Neural progenitor cell (in vitro differentiated cells): ENCODE results near the gene CLECL1. TPM values are rescaled to one million over a fixed set of nuclear protein-coding genes. Genes with fewer than 3 reads are reported as not detected.

Experiments
- DNase-seq: peaks from one replicate; pipeline ENCODE4 v3.0.0-alpha.2; 2016; ENCODE audit warnings: low spot score
- H2AFZ ChIP-seq: fragments of 200-600 bp; sonication (generic); replicated peaks from 2 replicates; pipeline ENCODE4 v1.6.1; 2016; ENCODE audit warnings: antibody characterized with exemption
- H3F3A ChIP-seq: fragments of 200-600 bp; sonication (generic); 2 replicates; pipeline ENCODE4 v1.6.1; 2016; ENCODE audit warnings: antibody characterized with exemption, low read depth
- H3K27ac ChIP-seq: fragments of 200-600 bp; sonication (generic); 2 replicates; pipeline ENCODE4 v1.5.1; 2016; ENCODE audit warnings: mild to moderate bottlenecking
- H3K27me3 ChIP-seq: fragments of 200-600 bp; sonication (generic); 2 replicates; pipeline ENCODE4 v1.6.1; 2016; ENCODE audit warnings: mild to moderate bottlenecking, moderate library complexity
- H3K36me3 ChIP-seq: fragments of 200-600 bp; sonication (generic); 2 replicates; pipeline ENCODE4 v1.5.1; 2016
- H3K4me1 ChIP-seq: fragments of 200-600 bp; sonication (generic); 2 replicates; pipeline ENCODE4 v1.6.1; 2016; ENCODE audit warnings: mixed run types
- H3K4me2 ChIP-seq: fragments of 200-600 bp; sonication (generic); 2 replicates; pipeline ENCODE4 v1.6.1; 2016
- H3K4me3 ChIP-seq: fragments of 200-600 bp; sonication (generic); 2 replicates; pipeline ENCODE4 v1.5.1; 2016
- H3K79me2 ChIP-seq: fragments of 200-600 bp; sonication (generic); 2 replicates; pipeline ENCODE4 v1.6.1; 2016; ENCODE audit warnings: low read depth
- H3K9ac ChIP-seq: fragments of 200-600 bp; sonication (generic); 2 replicates; pipeline ENCODE4 v1.6.1; 2016
- H3K9me3 ChIP-seq: fragments of 200-600 bp; sonication (generic); 2 replicates; pipeline ENCODE4 v1.5.1; 2016; ENCODE audit warnings: low read depth
- H4K20me1 ChIP-seq: fragments of 200-600 bp; sonication (generic); 2 replicates; pipeline ENCODE4 v1.6.1; 2016; ENCODE audit warnings: low read depth
- H3K27ac Mint-ChIP-seq: 3 replicates; pipeline ENCODE4 v1.8.0; 2021; ENCODE audit warnings: mixed read lengths
- H3K27me3 Mint-ChIP-seq: 2 replicates; pipeline ENCODE4 v1.8.0; 2022; ENCODE audit warnings: low read depth, mild to moderate bottlenecking, inconsistent platforms, moderate library complexity, mixed read lengths; ENCODE audit not compliant: insufficient read depth
- H3K36me3 Mint-ChIP-seq: 3 replicates; pipeline ENCODE4 v1.8.0; 2021; ENCODE audit warnings: mixed read lengths
- H3K4me1 Mint-ChIP-seq: 3 replicates; pipeline ENCODE4 v1.8.0; 2021; ENCODE audit warnings: mixed read lengths
- H3K4me3 Mint-ChIP-seq: 3 replicates; pipeline ENCODE4 v1.8.0; 2021; ENCODE audit warnings: mild to moderate bottlenecking, moderate library complexity, mixed read lengths
- H3K9me3 Mint-ChIP-seq: 3 replicates; pipeline ENCODE4 v1.8.0; 2020; ENCODE audit warnings: mixed read lengths
- EZH2 ChIP-seq: fragments of 200-600 bp; sonication (generic); IDR thresholded peaks from 2 replicates; pipeline ENCODE4 v1.6.1; 2017; ENCODE audit warnings: antibody characterized with exemption, mild to moderate bottlenecking, moderate library complexity
- EZH2phosphoT487 ChIP-seq: fragments of 200-600 bp; sonication (generic); IDR thresholded peaks from 2 replicates; pipeline ENCODE4 v1.6.1; 2017; ENCODE audit warnings: antibody characterized with exemption
- total RNA-seq: library from RNA; depleted of rRNA; stranded (reverse); fragments of >200 nt; gene quantifications from 2 replicates; pipeline ENCODE4 v1.2.3, GENCODE V29; 2015; ENCODE audit warnings: low replicate concordance
- TF ChIP-seq, protein P1 (sequence below): fragments of 200-600 bp; sonication (generic); IDR thresholded peaks from 2 replicates; pipeline ENCODE4 v1.5.1; 2017; ENCODE audit warnings: antibody characterized with exemption, mild to moderate bottlenecking

The CLECL1 gene
- total RNA-seq, 1 donor from 2014 or later, result not detected

DNA sequence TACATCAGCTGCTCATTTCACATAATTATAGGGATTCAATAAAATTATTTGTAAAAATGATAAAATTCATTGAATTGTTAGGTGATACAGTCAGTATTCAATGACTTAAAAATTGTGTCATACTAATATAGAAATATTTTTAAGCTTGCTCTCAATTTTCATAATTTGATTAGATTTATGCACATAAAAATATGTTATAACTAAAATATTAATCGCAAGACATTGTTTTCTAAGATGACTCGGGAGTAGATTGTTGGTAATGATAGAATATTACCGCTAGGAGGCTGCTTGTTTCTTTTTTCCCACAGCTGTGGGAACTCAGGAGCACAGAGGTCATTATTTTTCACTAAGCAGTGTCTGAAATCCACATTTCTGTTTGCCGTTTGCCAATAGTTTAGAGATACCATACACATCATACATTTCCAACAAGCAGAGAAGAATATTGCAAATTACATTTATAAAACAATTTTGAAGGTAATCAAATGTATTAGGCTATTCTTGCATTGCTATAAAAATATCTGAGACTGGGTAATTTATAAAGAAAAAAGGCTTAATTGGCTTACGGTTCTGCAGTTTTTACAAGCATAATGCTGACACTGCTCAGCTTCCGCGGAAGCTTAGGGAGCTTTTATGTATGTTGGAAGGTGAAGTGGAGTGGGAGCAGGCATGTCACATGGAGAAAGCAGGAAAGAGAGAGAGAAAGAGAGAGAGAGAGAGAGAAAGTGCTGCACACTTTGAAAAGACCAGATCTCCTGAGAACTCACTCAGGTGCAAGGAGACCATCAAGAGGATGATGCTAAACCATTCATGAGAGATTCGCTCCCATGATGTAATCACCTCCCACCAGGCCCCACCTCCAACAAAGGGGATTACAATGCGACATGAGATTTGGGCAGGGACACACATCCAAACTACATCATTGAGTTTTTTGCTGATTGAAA is 18.6 kb upstream of the CLECL1 start:
- Histone ChIP-seq H3K27ac (no peak overlapping the region), H3K4me2 (no peak overlapping the region)
- TF ChIP-seq EZH2phosphoT487 (no peak), EZH2 (no peak)
- TF ChIP-seq, protein P1, sequence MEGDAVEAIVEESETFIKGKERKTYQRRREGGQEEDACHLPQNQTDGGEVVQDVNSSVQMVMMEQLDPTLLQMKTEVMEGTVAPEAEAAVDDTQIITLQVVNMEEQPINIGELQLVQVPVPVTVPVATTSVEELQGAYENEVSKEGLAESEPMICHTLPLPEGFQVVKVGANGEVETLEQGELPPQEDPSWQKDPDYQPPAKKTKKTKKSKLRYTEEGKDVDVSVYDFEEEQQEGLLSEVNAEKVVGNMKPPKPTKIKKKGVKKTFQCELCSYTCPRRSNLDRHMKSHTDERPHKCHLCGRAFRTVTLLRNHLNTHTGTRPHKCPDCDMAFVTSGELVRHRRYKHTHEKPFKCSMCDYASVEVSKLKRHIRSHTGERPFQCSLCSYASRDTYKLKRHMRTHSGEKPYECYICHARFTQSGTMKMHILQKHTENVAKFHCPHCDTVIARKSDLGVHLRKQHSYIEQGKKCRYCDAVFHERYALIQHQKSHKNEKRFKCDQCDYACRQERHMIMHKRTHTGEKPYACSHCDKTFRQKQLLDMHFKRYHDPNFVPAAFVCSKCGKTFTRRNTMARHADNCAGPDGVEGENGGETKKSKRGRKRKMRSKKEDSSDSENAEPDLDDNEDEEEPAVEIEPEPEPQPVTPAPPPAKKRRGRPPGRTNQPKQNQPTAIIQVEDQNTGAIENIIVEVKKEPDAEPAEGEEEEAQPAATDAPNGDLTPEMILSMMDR, result no peak

DNA sequence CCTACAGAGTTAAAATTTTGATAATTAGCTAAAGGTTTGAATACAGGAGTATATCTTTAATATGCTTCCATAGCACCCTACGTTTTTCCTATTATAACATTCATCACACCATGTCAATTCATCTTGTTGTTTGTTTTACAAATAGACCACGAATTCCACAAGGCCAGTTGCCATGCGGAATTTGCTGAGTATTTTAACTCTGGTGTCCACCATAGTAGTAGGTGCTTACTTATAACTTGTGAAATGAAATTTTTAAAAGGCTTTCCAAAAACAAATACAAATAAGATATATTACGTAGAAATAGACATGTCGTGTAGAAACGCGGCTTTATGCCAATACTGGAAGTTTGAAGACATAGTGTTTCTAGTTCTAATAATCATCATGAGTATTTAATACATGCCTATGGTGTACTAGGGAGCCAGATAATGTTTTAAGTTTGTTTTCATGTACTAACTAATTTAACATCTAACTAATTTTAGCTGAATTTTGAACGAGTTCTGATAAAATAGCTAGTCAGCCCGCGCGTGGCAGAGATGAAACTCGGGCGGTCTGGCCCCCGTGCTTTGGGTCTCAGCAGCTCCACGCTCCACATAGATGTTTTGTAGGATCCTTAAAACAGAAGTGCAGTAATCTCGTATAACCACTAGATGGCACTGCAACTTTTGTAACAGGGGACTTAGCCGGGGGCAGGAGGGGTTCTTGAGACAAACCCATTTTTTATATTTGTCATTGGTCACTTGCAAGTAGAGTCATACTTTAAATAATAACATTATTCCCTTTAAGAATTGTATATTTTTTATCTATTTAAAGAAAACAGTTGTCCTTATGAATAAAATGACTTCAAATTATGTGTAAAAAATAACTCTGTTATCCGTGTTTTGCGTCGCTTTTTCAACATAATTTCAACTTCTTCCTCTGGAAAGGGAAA is 17.6 kb upstream of the CLECL1 start:
- Mint-ChIP-seq H3K4me3 (no peak overlapping the region), H3K27me3 (no peaks in the 10 kb centered on the region), H3K4me1 (no peaks in the 10 kb centered on the region), H3K9me3 (no peaks in the 10 kb centered on the region), H3K36me3 (no peaks in the 10 kb centered on the region), H3K27ac (no peak overlapping the region)
- no peaks in the 10 kb centered on the region for H3K79me2 ChIP-seq
- DNase-seq, result peak; percentile 79
- H3K4me3 ChIP-seq, result no peak overlapping the region
- no peak for TF ChIP-seq EZH2phosphoT487
- TF ChIP-seq, protein P1, result peak; percentile 92
- no peak overlapping the region for H2AFZ ChIP-seq
- H3K4me2 ChIP-seq, result peak overlapping the region; percentile 52
- H3K27ac ChIP-seq, result no peak overlapping the region
- H3F3A ChIP-seq, result no peaks in the 10 kb centered on the region
- H3K4me1 ChIP-seq, result no peaks in the 10 kb centered on the region
- H4K20me1 ChIP-seq, result no peaks in the 10 kb centered on the region
- no peaks in the 10 kb centered on the region for H3K36me3 ChIP-seq
- H3K9me3 ChIP-seq, result no peaks in the 10 kb centered on the region
- H3K27me3 ChIP-seq, result no peaks in the 10 kb centered on the region
- no peak overlapping the region for H3K9ac ChIP-seq

More for the DNA sequence above, 18.6 kb upstream of the CLECL1 start:
- Histone ChIP-seq H3K79me2 (no peaks in the 10 kb centered on the region), H3K9me3 (no peaks in the 10 kb centered on the region), H3K36me3 (no peaks in the 10 kb centered on the region), H3K9ac (no peak overlapping the region), H2AFZ (no peak overlapping the region), H3K4me1 (no peaks in the 10 kb centered on the region), H4K20me1 (no peaks in the 10 kb centered on the region), H3K27me3 (no peaks in the 10 kb centered on the region), H3F3A (no peaks in the 10 kb centered on the region), H3K4me3 (no peak overlapping the region)
- peak; percentile 14 for DNase-seq
- H3K9me3 Mint-ChIP-seq, result no peaks in the 10 kb centered on the region
- no peak overlapping the region for H3K4me3 Mint-ChIP-seq
- no peaks in the 10 kb centered on the region for H3K27me3 Mint-ChIP-seq
- no peaks in the 10 kb centered on the region for H3K4me1 Mint-ChIP-seq
- H3K27ac Mint-ChIP-seq, result no peak overlapping the region
- H3K36me3 Mint-ChIP-seq, result no peaks in the 10 kb centered on the region

DNA sequence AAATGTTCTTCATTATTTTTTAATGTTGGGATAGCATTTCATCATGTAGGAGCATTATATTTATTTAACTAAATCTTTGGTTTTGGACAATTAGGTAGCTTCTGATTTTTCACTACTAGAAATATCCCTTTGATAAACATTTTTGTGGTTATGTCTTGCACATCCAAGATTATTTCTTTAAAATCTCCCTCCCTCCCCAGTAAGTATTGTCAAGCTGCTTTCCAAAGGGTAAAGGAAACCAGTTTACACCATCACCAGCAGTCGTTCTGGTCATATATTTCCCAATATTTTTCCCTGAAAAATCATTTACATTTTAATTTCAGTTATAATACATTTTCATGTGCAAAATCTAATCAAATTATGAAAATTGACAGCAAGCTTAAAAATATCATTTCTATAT is 16.7 kb upstream of the CLECL1 start:
- no peak overlapping the region for H3K4me3 ChIP-seq
- no peaks in the 10 kb centered on the region for H3K36me3 Mint-ChIP-seq
- no peaks in the 10 kb centered on the region for H3K9me3 Mint-ChIP-seq
- H3K4me2 ChIP-seq, result no peak overlapping the region
- TF ChIP-seq, protein P1, result no peak
- TF ChIP-seq EZH2 (no peak), EZH2phosphoT487 (no peak)
- no peaks in the 10 kb centered on the region for H3K27me3 Mint-ChIP-seq
- DNase-seq, result no peak
- no peaks in the 10 kb centered on the region for H3K9me3 ChIP-seq
- no peak overlapping the region for H3K27ac ChIP-seq
- H3K4me3 Mint-ChIP-seq, result no peak overlapping the region
- no peak overlapping the region for H3K9ac ChIP-seq
- H3K4me1 ChIP-seq, result no peaks in the 10 kb centered on the region
- no peak overlapping the region for H2AFZ ChIP-seq
- no peaks in the 10 kb centered on the region for H3K27me3 ChIP-seq
- no peaks in the 10 kb centered on the region for H3F3A ChIP-seq
- no peaks in the 10 kb centered on the region for H3K4me1 Mint-ChIP-seq
- H3K36me3 ChIP-seq, result no peaks in the 10 kb centered on the region
- no peak overlapping the region for H3K27ac Mint-ChIP-seq
- H3K79me2 ChIP-seq, result no peaks in the 10 kb centered on the region
- H4K20me1 ChIP-seq, result no peaks in the 10 kb centered on the region
